ENCODE results near the gene STC2. TPM values are rescaled to one million over a fixed set of nuclear protein-coding genes. Genes with fewer than 3 reads are reported as not detected.

Gene STC2
- total RNA-seq, 1 experiment from 2014 or later = 2,025 TPM

- DNase-seq (ENCODE audit: low read depth) = peak; percentile 68
Measured at GRCh38 chr5:173329491-173330337, 1.5 kb upstream of the STC2 start.

- DNase-seq (ENCODE audit: low read depth) = peak; percentile 73
Measured at GRCh38 chr5:173328844-173329490, 753 bp upstream of the STC2 start.

GRCh38 chr5:173327084-173327947 is 898 bp downstream of the STC2 start:
- peak; percentile 62 for DNase-seq (ENCODE audit: low read depth)

GRCh38 chr5:173326501-173326960 is 1.7 kb downstream of the STC2 start:
- DNase-seq (ENCODE audit: low read depth) = peak; percentile 84

GRCh38 chr5:173325091-173325698 is 3.0 kb downstream of the STC2 start:
- DNase-seq (ENCODE audit: low read depth) = peak; percentile 21

- DNase-seq (ENCODE audit: low read depth) = peak; percentile 87
Measured at GRCh38 chr5:173324115-173325001, 3.9 kb downstream of the STC2 start.

- DNase-seq (ENCODE audit: low read depth) = no peak
Measured at GRCh38 chr5:173323799-173324114, 4.5 kb downstream of the STC2 start.

GRCh38 chr5:173323106-173323798 is 5.0 kb downstream of the STC2 start:
- DNase-seq (ENCODE audit: low read depth) = peak; percentile 34

GRCh38 chr5:173321886-173322285 is 6.3 kb downstream of the STC2 start:
- peak; percentile 80 for DNase-seq (ENCODE audit: low read depth)

GRCh38 chr5:173320259-173320658 is 8.0 kb downstream of the STC2 start:
- peak; percentile 35 for DNase-seq (ENCODE audit: low read depth)

GRCh38 chr5:173319646-173320045 is 8.6 kb downstream of the STC2 start:
- peak; percentile 32 for DNase-seq (ENCODE audit: low read depth)

- DNase-seq (ENCODE audit: low read depth) = peak; percentile 47
Measured at GRCh38 chr5:173318881-173319620, 9.2 kb downstream of the STC2 start.

GRCh38 chr5:173318330-173318729 is 9.9 kb downstream of the STC2 start:
- no peak for DNase-seq (ENCODE audit: low read depth)

- DNase-seq (ENCODE audit: low read depth) = no peak
Measured at GRCh38 chr5:173317852-173318251, 10.4 kb downstream of the STC2 start.

- DNase-seq (ENCODE audit: low read depth) = peak; percentile 26
Measured at GRCh38 chr5:173317091-173317730, 11.0 kb downstream of the STC2 start.

GRCh38 chr5:173316339-173317020 is 11.7 kb downstream of the STC2 start:
- no peak for DNase-seq (ENCODE audit: low read depth)

GRCh38 chr5:173315495-173316338 is 12.5 kb downstream of the STC2 start:
- peak; percentile 89 for DNase-seq (ENCODE audit: low read depth)
